ENCODE measurements around the gene ARHGEF28.

DNA sequence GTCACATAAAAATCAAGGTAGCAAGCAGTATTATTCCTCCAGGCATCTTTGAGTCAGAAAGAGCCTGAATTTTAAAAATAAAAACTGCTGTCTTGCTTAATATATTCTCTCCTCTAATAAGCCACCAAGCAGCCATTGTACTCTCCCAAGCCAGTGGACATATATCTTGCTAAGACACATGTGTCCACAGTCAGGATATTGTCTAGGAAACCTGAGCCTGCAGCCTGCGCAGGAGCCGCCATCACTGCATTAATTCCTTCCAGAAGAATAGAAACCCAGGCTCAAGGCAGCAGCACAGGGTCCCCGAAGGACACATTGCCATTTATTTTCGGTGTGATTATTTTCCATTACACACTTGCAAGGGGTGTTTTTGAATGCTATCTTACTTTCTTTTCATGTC, 345.3 kb downstream of the ARHGEF28 start:
- TF ChIP-seq EZH2phosphoT487 (IDR thresholded peaks at IDR 0.05; ENCODE audit: low read length) (no peak), EZH2 (optimal IDR thresholded peaks at IDR 0.05; ENCODE audit: low read depth, low read length) (no peak)
- TF ChIP-seq, protein P1, sequence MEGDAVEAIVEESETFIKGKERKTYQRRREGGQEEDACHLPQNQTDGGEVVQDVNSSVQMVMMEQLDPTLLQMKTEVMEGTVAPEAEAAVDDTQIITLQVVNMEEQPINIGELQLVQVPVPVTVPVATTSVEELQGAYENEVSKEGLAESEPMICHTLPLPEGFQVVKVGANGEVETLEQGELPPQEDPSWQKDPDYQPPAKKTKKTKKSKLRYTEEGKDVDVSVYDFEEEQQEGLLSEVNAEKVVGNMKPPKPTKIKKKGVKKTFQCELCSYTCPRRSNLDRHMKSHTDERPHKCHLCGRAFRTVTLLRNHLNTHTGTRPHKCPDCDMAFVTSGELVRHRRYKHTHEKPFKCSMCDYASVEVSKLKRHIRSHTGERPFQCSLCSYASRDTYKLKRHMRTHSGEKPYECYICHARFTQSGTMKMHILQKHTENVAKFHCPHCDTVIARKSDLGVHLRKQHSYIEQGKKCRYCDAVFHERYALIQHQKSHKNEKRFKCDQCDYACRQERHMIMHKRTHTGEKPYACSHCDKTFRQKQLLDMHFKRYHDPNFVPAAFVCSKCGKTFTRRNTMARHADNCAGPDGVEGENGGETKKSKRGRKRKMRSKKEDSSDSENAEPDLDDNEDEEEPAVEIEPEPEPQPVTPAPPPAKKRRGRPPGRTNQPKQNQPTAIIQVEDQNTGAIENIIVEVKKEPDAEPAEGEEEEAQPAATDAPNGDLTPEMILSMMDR (IDR thresholded peaks at IDR 0.05; ENCODE audit: low read length): no peak
